Omental fat pad (tissue), 4 donors: ENCODE measurements around the gene ADI1. TPM values are rescaled to one million over a fixed set of nuclear protein-coding genes. Genes with fewer than 3 reads are reported as not detected.

Experiments used
- ATAC-seq: fragments of 150-250 bp; one replicate; pipeline ENCODE4 v1.9.1; 2016; ENCODE audit warnings: mild to moderate bottlenecking, moderate library complexity; ENCODE audit not compliant: low FRiP score
- DNase-seq: peaks from one replicate; pipeline ENCODE4 v3.0.0-alpha.2; 2019; ENCODE audit warnings: low spot score
- CTCF ChIP-seq, 3 donors: fragments of 450-650 bp; IDR thresholded peaks; one replicate each; pipeline ENCODE4 v1.5.1; 2016 to 2017; ENCODE audit warnings: antibody characterized with exemption in 3 of 3, mild to moderate bottlenecking in 3 of 3, moderate library complexity in 2 of 3
- total RNA-seq, 4 donors: library from RNA; depleted of rRNA; stranded (reverse); fragments of >200 nt; gene quantifications; one replicate each; pipeline ENCODE4 v1.1.0, GENCODE V29; 2016

Gene ADI1
- total RNA-seq, 4 donors from 2014 or later: 54.6 to 117 (median 71.3) TPM

DNA sequence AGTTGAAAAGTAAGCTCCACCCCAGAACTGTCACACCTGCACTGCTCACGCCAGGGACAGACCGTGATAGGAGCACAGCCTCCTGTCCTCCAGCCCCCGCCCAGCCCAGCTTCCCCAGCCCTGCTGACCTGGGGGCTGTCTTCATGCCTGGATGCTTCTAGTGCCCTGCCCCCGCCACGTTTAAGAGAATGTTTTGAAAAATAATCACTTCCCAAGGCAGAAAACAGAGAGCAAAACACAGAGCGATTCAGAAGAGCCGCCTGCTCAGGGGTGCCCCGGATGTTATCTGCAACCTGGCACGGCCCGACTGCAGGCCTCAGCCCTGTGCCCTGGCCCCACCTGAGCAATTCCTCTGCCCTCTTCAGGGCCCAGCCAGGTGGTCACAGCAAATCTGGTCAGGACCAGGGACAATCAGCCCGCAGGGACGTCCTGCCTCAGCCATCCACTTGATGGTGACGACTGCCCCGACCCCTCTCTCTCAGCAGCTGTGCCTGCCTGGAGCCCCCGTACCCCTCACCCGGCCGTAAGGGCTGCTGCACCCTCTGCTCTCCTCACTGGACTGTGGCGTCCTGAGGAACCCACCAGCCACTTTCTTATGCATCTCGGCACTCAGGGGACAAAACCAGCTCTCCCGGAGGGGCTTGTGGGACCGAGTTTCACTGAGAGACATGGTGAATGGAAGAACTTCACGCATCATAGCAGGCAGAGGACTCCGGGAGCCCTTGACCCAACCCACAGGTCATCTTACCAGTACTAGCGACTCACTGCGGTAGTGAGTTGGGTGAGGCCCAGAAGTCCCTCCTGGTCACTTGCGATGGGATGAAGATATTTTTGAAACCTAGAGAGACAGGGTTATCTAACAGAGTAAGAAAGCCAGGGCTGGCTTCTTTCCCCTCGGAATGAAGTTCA, 30.2 kb downstream of the ADI1 start:
- TF ChIP-seq CTCF (IDR thresholded peaks at IDR 0.05): no peak
- no peak for ATAC-seq
- no peak for DNase-seq

GRCh38 chr2:3488061-3488531, 31.2 kb downstream of the ADI1 start:
- TF ChIP-seq CTCF (IDR thresholded peaks at IDR 0.05): no peak
- DNase-seq: no peak
- ATAC-seq: no peak

DNA sequence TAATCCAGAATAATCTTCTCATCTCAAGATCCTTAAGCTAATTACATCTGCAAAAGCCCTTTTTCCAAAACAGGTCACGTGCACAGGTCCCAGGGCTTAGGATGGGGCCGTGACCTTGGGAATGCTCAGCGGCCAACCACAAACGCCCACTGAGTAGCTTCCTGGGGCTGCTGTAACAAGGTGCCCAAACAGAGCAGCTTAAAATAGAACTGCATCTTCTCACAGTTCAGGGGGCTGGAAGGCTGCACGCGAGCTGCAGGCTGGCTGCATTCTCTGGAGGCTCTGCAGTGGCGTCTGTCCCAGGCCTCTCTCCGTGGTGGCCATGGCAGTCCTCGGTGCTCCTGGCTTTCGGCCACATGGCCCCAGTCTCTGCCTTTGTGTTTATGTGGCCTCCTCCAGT, 31.9 kb downstream of the ADI1 start:
- ATAC-seq (no peak), DNase-seq (no peak)
- no peak for TF ChIP-seq CTCF (IDR thresholded peaks at IDR 0.05)

DNA sequence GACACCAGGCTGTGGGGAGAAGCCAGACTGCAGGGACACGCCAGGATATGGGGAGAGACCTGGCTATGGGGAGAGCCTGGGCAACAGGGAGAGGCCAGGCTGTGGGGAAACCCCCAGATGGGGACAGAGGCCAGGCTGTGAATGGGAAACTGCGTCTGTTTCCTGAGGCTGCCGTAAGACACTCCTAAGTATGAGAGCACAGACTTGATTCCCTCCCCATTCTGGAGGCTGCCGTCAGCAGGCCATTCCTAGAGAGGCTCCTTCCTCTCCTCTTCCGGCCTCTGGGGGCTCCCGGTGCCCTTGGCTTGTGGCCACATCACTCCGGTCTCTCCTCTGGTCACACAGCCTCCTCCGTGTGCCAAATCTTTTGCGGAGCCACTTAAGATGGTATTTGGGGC, 32.3 kb downstream of the ADI1 start:
- ATAC-seq (no peak), DNase-seq (no peak)
- TF ChIP-seq CTCF (IDR thresholded peaks at IDR 0.05): no peak

DNA sequence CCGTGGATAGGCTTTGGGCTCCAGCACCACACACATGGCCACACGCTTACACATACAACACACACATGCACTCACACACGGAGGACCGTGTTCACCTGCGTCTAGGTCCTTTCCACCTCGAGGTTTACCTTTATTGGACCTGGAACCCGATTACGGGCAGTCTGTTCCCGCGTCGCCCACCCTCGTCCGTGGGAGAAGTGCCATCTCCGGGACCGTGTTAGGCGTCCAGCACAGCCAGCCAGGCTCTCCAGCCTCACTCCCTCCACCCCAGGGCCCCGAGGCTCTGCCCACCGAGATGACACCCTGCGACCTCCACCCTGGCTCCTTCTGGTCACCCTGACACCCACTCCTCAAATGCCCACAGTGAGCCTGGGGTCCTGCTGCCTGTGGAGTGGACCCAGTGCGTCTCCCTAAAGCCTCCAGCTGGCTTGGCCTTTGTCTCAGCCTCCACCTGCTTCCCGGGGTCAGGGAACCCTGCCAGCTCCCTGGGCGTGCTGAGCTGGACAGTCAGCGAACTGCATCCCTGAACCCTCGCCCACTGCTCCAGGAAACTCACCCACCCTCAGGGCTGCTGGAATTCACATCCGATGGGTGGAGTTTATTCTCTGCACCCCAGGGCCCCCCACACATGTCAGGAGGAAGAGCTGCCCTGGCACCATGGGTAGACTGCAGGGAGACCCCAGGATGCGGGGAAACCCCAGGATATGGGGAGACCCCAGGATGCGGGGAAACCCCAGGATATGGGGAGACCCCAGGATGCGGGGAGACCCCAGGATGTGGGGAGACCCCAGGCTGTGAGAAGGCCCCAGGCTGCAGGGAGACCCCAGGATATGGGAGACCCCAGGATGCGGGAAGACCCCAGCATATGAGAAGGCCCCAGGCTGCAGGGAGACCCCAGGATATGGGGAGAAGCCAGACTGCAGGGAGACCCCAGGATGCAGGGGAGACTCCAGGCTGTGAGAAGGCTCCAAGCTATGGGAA, 33.0 kb downstream of the ADI1 start:
- ATAC-seq (no peak), DNase-seq (no peak)
- TF ChIP-seq CTCF (IDR thresholded peaks at IDR 0.05): no peak

GRCh38 chr2:3485166-3485565, 34.2 kb downstream of the ADI1 start:
- TF ChIP-seq CTCF (IDR thresholded peaks at IDR 0.05): no peak
- DNase-seq (no peak), ATAC-seq (no peak)
